HCT116 (cell line): ENCODE measurements around the gene ONECUT3. TPM values are rescaled to one million over a fixed set of nuclear protein-coding genes. Genes with fewer than 3 reads are reported as not detected.

Experiments
- ATAC-seq: fragments of 200-7000 bp; cut with Tn5 transposase; 2 replicates; pipeline ENCODE4 v1.9.1; 2020; ENCODE audit warnings: mild to moderate bottlenecking, moderate library complexity
- BruUV-seq: library from RNA; stranded (reverse); fragments of 400-500 nt; replicated peaks from 2 replicates; lab custom pipeline; 2021; lab: Mats Ljungman, UMichigan
- CTCF ChIA-PET: fragments of 300-600 bp; sonication (Branson Sonifier 250); formaldehyde crosslinking; loops from one replicate; lab custom pipeline; 2021; ENCODE audit warnings: antibody characterized with exemption; lab: Charles Lee
- POLR2A ChIA-PET: fragments of 300-600, 350-600 bp; sonication (Branson Sonifier 250); formaldehyde crosslinking; loops from one replicate; lab custom pipeline; 2021; ENCODE audit warnings: antibody characterized with exemption; lab: Charles Lee
- RAD21 ChIA-PET, 2 experiments: fragments of 300-600 bp; sonication (Branson Sonifier 250); formaldehyde crosslinking; loops; one replicate each; lab custom pipeline; 2023; ENCODE audit warnings: low total read pairs in 2 of 2; ENCODE audit not compliant: uncharacterized antibody in 2 of 2, unreplicated experiment in 2 of 2, low non-redundant PET in 1 of 2; lab: Charles Lee
- DNase-seq: peaks from one replicate; pipeline ENCODE4 v3.0.0-alpha.2; 2010; ENCODE audit warnings: low read depth, low spot score
- H2AFZ ChIP-seq: fragments of 200-600 bp; shearing (Covaris generic), sonication (generic); 2 replicates; pipeline ENCODE4 v1.6.1; 2017; ENCODE audit warnings: low read depth, mixed run types, mixed read lengths, antibody characterized with exemption, low read length; ENCODE audit not compliant: poor library complexity, severe bottlenecking
- H3K27ac ChIP-seq: 2 replicates; pipeline ENCODE4 v1.5.1; 2012; ENCODE audit warnings: low read depth, low read length
- H3K27me3 ChIP-seq: fragments of 200-600 bp; sonication (generic); 2 replicates; pipeline ENCODE4 v1.6.1; 2016; ENCODE audit warnings: mixed run types, low read length, mixed read lengths; ENCODE audit not compliant: insufficient read depth
- H3K36me3 ChIP-seq, 2 experiments: fragments of 200-500 bp in 1 of 2; fragments of 200-600 bp in 1 of 2; sonication (Bioruptor generic) in 1 of 2; sonication (generic) in 1 of 2; 2 replicates each; pipeline versions ENCODE4 v1.5.1 to v1.6.1; 2014 to 2016; ENCODE audit warnings: low read length in 2 of 2, inconsistent platforms in 1 of 2, mixed read lengths in 1 of 2, mixed run types in 1 of 2; ENCODE audit not compliant: insufficient read depth in 2 of 2, control insufficient read depth in 1 of 2
- H3K4me1 ChIP-seq, 2 experiments: fragments of 200-600 bp in 1 of 2; sonication (generic) in 1 of 2; 2 replicates each; pipeline versions ENCODE4 v1.5.1 to v1.6.1; 2012 to 2017; ENCODE audit warnings: low read length in 2 of 2, inconsistent platforms in 1 of 2, mild to moderate bottlenecking in 1 of 2, mixed read lengths in 1 of 2, mixed run types in 1 of 2, moderate library complexity in 1 of 2; ENCODE audit not compliant: insufficient read depth in 2 of 2, control insufficient read depth in 1 of 2
- H3K4me2 ChIP-seq: fragments of 200-600 bp; sonication (generic); 2 replicates; pipeline ENCODE4 v1.6.1; 2017; ENCODE audit warnings: mixed run types, low read length, mixed read lengths
- H3K4me3 ChIP-seq, 2 experiments: fragments of 200-600 bp in 1 of 2; sonication (generic) in 1 of 2; replicated peaks in 1 of 2; 2 replicates each; pipeline ENCODE4 v1.5.1; 2011 to 2016; ENCODE audit warnings: low read length in 2 of 2, control low read depth in 1 of 2, low read depth in 1 of 2, mild to moderate bottlenecking in 1 of 2, mixed read lengths in 1 of 2, mixed run types in 1 of 2
- H3K79me2 ChIP-seq: fragments of 200-600 bp; sonication (generic); 2 replicates; pipeline ENCODE4 v1.6.1; 2017; ENCODE audit warnings: mild to moderate bottlenecking, mixed run types, low read length, moderate library complexity, mixed read lengths; ENCODE audit not compliant: insufficient read depth
- H3K9ac ChIP-seq: fragments of 200-600 bp; sonication (generic); 2 replicates; pipeline ENCODE4 v1.6.1; 2016; ENCODE audit warnings: low read length, mixed read lengths
- H3K9me2 ChIP-seq: fragments of 200-600 bp; sonication (generic), shearing (Covaris generic); 2 replicates; pipeline ENCODE4 v1.6.1; 2017; ENCODE audit warnings: mixed run types, mild to moderate bottlenecking, moderate library complexity; ENCODE audit not compliant: insufficient read depth
- H3K9me3 ChIP-seq, 2 experiments: fragments of 200-500 bp in 1 of 2; fragments of 200-600 bp in 1 of 2; sonication (Bioruptor generic) in 1 of 2; sonication (generic) in 1 of 2; 2 replicates each; pipeline ENCODE4 v1.6.1; 2014 to 2017; ENCODE audit warnings: low read length in 2 of 2, mixed read lengths in 2 of 2, inconsistent platforms in 1 of 2, low read depth in 1 of 2, mild to moderate bottlenecking in 1 of 2, mixed run types in 1 of 2, moderate library complexity in 1 of 2; ENCODE audit not compliant: control insufficient read depth in 1 of 2, insufficient read depth in 1 of 2
- H4K20me1 ChIP-seq: fragments of 200-600 bp; sonication (generic), shearing (Covaris generic); 2 replicates; pipeline ENCODE4 v1.6.1; 2017; ENCODE audit warnings: mixed run types, mild to moderate bottlenecking, moderate library complexity; ENCODE audit not compliant: insufficient read depth
- CEBPB ChIP-seq: IDR thresholded peaks from 2 replicates; pipeline ENCODE4 v1.6.1; 2012; ENCODE audit warnings: low read depth
- EZH2 ChIP-seq: fragments of 200-600 bp; sonication (generic); IDR thresholded peaks from 2 replicates; pipeline ENCODE4 v1.6.1; 2017; ENCODE audit warnings: antibody characterized with exemption, mixed run types
- SIN3A ChIP-seq: IDR thresholded peaks from 2 replicates; pipeline ENCODE4 v1.6.1; 2012; ENCODE audit warnings: low read depth
- SRF ChIP-seq: IDR thresholded peaks from 2 replicates; pipeline ENCODE4 v1.6.1; 2012; ENCODE audit warnings: low read depth
- TCF7L2 ChIP-seq: IDR thresholded peaks from 2 replicates; pipeline ENCODE4 v1.7.0; 2011; ENCODE audit warnings: borderline replicate concordance, inconsistent platforms; ENCODE audit not compliant: insufficient read depth, insufficient read length; ENCODE audit errors: extremely low read depth
- YY1 ChIP-seq: IDR thresholded peaks from 2 replicates; pipeline ENCODE4 v1.6.1; 2011; ENCODE audit warnings: low read length, low read depth, moderate library complexity, mild to moderate bottlenecking; ENCODE audit not compliant: insufficient replicate concordance; ENCODE audit errors: extremely low read depth
- ZFX ChIP-seq: fragments of 450-650 bp; IDR thresholded peaks from 2 replicates; pipeline ENCODE4 v1.6.1; 2017
- intact Hi-C: fragments of 100-400 bp; cut with micrococcal nuclease; formaldehyde crosslinking; loops from 2 replicates; pipeline ENCODE4 v1.10.0; 2022
- total RNA-seq: library from RNA; stranded (reverse); gene quantifications from one replicate; pipeline ENCODE4 v1.2.1, GENCODE V29; 2021; ENCODE audit not compliant: unreplicated experiment
- TF ChIP-seq, protein P1 (sequence below): IDR thresholded peaks from 2 replicates; pipeline ENCODE4 v1.6.1; 2011; ENCODE audit warnings: mild to moderate bottlenecking, low read length, moderate library complexity; ENCODE audit not compliant: insufficient replicate concordance; ENCODE audit errors: extremely low read depth

Gene ONECUT3
- total RNA-seq, 1 experiment from 2014 or later = 22.1 TPM

DNA sequence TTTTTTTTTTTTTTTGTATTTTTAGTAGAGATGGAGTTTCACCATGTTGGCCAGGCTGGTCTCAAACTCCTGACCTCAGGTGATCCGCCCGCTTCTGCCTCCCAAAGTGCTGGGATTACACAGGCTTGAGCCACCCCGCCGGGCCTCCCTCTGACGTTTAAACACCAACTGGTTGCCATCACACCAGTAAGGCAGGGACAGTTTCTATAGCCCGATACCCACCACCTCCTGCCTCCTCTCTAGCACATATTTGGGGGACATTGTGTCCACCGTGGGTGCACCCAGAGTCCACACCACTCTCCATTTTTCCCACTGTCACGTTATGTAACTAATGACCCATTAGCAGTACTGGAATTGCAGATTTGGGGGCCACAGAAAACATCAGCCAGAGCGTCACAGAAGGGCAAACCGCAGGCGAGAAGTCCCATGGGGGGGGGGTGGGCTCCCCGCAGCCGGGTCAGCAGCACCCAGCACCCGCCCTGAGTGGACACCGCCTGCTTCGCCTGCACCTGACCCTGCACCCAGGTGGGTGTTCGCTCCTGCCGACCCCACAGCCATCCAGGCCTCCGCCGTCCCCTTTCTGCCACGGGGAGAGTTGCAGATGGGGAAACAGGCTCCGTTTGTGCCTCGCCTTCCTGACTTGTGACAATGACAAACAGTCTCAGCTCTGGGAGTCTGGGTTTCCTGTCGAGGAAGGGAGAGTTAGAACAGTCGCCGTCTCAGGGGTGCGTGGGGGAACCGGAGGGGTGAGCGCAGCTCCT lies 3.6 kb downstream of the ONECUT3 start:
- Histone ChIP-seq H2AFZ (no peak overlapping the region), H4K20me1 (peaks cover 4% of the 10 kb centered on the region; the same call in 1 of the 2 replicates), H3K36me3 (peaks cover 2 to 6% of the 10 kb centered on the region in 2 experiments; a peak in 1 of 4 replicates), H3K9me2 (no peaks in the 10 kb centered on the region), H3K4me3 (no peak overlapping the region; a peak in 1 of 4 replicates), H3K4me2 (peak overlapping the region; percentile 76; the same call in 1 of the 2 replicates), H3K9me3 (no peaks in the 10 kb centered on the region), H3K4me1 (peaks cover 7 to 39% of the 10 kb centered on the region in 2 experiments; a peak in 3 of 4 replicates), H3K9ac (no peak overlapping the region), H3K27ac (peak overlapping the region; percentile 8; the same call in 1 of the 2 replicates), H3K79me2 (peaks cover 72% of the 10 kb centered on the region), H3K27me3 (no peaks in the 10 kb centered on the region)
- DNase-seq (no peak), ATAC-seq (no peak)
- TF ChIP-seq YY1 (no peak), SRF (no peak), CEBPB (no peak), ZFX (no peak), TCF7L2 (no peak), SIN3A (no peak), EZH2 (no peak)
- TF ChIP-seq, protein P1, sequence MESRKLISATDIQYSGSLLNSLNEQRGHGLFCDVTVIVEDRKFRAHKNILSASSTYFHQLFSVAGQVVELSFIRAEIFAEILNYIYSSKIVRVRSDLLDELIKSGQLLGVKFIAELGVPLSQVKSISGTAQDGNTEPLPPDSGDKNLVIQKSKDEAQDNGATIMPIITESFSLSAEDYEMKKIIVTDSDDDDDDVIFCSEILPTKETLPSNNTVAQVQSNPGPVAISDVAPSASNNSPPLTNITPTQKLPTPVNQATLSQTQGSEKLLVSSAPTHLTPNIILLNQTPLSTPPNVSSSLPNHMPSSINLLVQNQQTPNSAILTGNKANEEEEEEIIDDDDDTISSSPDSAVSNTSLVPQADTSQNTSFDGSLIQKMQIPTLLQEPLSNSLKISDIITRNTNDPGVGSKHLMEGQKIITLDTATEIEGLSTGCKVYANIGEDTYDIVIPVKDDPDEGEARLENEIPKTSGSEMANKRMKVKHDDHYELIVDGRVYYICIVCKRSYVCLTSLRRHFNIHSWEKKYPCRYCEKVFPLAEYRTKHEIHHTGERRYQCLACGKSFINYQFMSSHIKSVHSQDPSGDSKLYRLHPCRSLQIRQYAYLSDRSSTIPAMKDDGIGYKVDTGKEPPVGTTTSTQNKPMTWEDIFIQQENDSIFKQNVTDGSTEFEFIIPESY = no peak
- BruUV-seq = no TSS peak
- ChIA-PET POLR2A (no interaction called here), CTCF (no interaction called here), RAD21 (no interaction called here)
- intact Hi-C loops = no loop called here
